DOHH2 (cell line): ENCODE data around the gene LKAAEAR1.

Source experiments
- CTCF ChIP-seq: fragments of 200-600 bp; sonication (generic); IDR thresholded peaks from one replicate; pipeline ENCODE4 v1.5.1; 2014; ENCODE audit warnings: antibody characterized with exemption, mild to moderate bottlenecking, low read depth, low read length; ENCODE audit not compliant: poor library complexity, severe bottlenecking
- EZH2phosphoT487 ChIP-seq: fragments of 200-600 bp; sonication (generic); IDR thresholded peaks from 2 replicates; pipeline ENCODE4 v1.6.1; 2017; ENCODE audit warnings: borderline replicate concordance, mild to moderate bottlenecking, antibody characterized with exemption, low read length, moderate library complexity, mixed read lengths

DNA sequence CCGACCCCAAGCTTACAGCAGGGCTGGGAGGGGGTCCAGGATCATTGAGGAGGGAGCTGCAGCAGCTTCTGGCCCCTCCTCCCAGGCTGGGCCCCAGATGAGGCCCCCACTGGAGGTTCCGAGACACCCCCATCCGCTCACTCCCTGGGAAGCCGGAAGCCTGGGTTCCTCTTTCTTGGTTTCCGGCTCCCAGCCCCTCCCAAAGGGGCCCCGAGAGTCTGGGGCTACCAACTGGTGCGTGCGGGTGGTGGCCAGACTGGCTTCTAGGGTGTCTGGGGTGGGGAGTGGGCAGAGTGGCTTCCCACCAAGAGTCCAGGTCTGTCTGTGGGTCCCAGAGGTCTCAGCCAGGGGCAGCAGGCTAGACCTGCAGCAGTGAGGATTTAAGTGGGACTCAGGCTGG lies 7.1 kb downstream of the LKAAEAR1 start:
- TF ChIP-seq CTCF: no peak
- TF ChIP-seq EZH2phosphoT487: no peak
